Sigmoid colon (tissue), 4 donors: ENCODE results near the gene RMND1.

Experiments used
- EP300 ChIP-seq, 4 donors: sonication (generic); formaldehyde crosslinking; IDR thresholded peaks; one replicate each; pipeline ENCODE4 v1.6.1; 2017; ENCODE audit warnings: antibody characterized with exemption in 4 of 4
- POLR2A ChIP-seq, 2 donors: fragments of 450-650 bp; IDR thresholded peaks; one replicate each; pipeline ENCODE4 v1.6.1; 2016; ENCODE audit warnings: antibody characterized with exemption in 2 of 2, mild to moderate bottlenecking in 2 of 2, moderate library complexity in 2 of 2
- POLR2AphosphoS5 ChIP-seq, 4 donors: sonication (generic); formaldehyde crosslinking; IDR thresholded peaks; one replicate each; pipeline ENCODE4 v1.6.1; 2017; ENCODE audit warnings: antibody characterized with exemption in 4 of 4
- TF ChIP-seq, protein P1 (sequence below), 4 experiments: fragments of 450-650 bp in 3 of 4; fragments of 200-600 bp in 1 of 4; IDR thresholded peaks; one replicate each; pipeline ENCODE4 v1.5.1; 2016 to 2019; ENCODE audit warnings: antibody characterized with exemption in 4 of 4, mild to moderate bottlenecking in 3 of 4, moderate library complexity in 2 of 4

- TF ChIP-seq, protein P1, sequence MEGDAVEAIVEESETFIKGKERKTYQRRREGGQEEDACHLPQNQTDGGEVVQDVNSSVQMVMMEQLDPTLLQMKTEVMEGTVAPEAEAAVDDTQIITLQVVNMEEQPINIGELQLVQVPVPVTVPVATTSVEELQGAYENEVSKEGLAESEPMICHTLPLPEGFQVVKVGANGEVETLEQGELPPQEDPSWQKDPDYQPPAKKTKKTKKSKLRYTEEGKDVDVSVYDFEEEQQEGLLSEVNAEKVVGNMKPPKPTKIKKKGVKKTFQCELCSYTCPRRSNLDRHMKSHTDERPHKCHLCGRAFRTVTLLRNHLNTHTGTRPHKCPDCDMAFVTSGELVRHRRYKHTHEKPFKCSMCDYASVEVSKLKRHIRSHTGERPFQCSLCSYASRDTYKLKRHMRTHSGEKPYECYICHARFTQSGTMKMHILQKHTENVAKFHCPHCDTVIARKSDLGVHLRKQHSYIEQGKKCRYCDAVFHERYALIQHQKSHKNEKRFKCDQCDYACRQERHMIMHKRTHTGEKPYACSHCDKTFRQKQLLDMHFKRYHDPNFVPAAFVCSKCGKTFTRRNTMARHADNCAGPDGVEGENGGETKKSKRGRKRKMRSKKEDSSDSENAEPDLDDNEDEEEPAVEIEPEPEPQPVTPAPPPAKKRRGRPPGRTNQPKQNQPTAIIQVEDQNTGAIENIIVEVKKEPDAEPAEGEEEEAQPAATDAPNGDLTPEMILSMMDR (IDR thresholded peaks at IDR 0.05), result no peak
- TF ChIP-seq EP300 (IDR thresholded peaks at IDR 0.05), result no peak
- TF ChIP-seq POLR2A (IDR thresholded peaks at IDR 0.05), result no peak
- TF ChIP-seq POLR2AphosphoS5 (IDR thresholded peaks at IDR 0.05), result no peak
Measured at GRCh38 chr6:151409260-151409659, 42.7 kb downstream of the RMND1 start.
